IMR-90 (cell line): ENCODE measurements around the gene PSEN2. TPM values are rescaled to one million over a fixed set of nuclear protein-coding genes. Genes with fewer than 3 reads are reported as not detected.

ENCODE experiments used
- ATAC-seq: fragments of 200-7000 bp; cut with Tn5 transposase; 2 replicates; pipeline ENCODE4 v1.9.1; 2020; ENCODE audit warnings: low read depth, mild to moderate bottlenecking, moderate library complexity
- BruUV-seq: library from RNA; stranded (reverse); fragments of 400-500 nt; replicated peaks from 2 replicates; lab custom pipeline; 2021; lab: Mats Ljungman, UMichigan
- CTCF ChIA-PET: fragments of 300-600 bp; formaldehyde crosslinking; extraction: SDS; loops from one replicate; lab custom pipeline; 2021; ENCODE audit warnings: antibody characterized with exemption; lab: Yijun Ruan, JAX
- POLR2A ChIA-PET: fragments of 300-600 bp; sonication (Branson Sonifier 250); formaldehyde crosslinking; loops from one replicate; lab custom pipeline; 2022; ENCODE audit warnings: antibody characterized with exemption; ENCODE audit not compliant: unreplicated experiment; lab: Charles Lee
- DNase-seq: peaks from one replicate; pipeline ENCODE4 v3.0.0; 2013
- H2AFZ ChIP-seq: replicated peaks from 2 replicates; pipeline ENCODE3; 2013; ENCODE audit warnings: low read length, mild to moderate bottlenecking; ENCODE audit not compliant: poor library complexity
- H2AK5ac ChIP-seq: 2 replicates; pipeline ENCODE4 v1.6.1; 2013; ENCODE audit warnings: low read depth, low read length, inconsistent platforms
- H2AK9ac ChIP-seq: replicated peaks from 2 replicates; pipeline ENCODE3; 2013; ENCODE audit warnings: mild to moderate bottlenecking, low read depth, low read length, moderate library complexity; ENCODE audit not compliant: poor library complexity
- H2BK120ac ChIP-seq: 2 replicates; pipeline ENCODE4 v1.6.1; 2013; ENCODE audit warnings: low read depth, low read length, inconsistent platforms
- H2BK15ac ChIP-seq: 3 replicates; pipeline ENCODE4 v1.6.1; 2013; ENCODE audit warnings: low read depth, low read length, inconsistent platforms
- H2BK20ac ChIP-seq: 2 replicates; pipeline ENCODE4 v1.6.1; 2013; ENCODE audit warnings: low read depth, mild to moderate bottlenecking, inconsistent platforms, low read length, moderate library complexity
- H2BK5ac ChIP-seq: 2 replicates; pipeline ENCODE4 v1.6.1; 2013; ENCODE audit warnings: mild to moderate bottlenecking, low read depth, low read length, inconsistent platforms; ENCODE audit not compliant: poor library complexity, severe bottlenecking
- H3K14ac ChIP-seq: replicated peaks from 2 replicates; pipeline ENCODE4 v1.6.1; 2013; ENCODE audit warnings: low read depth, low read length, inconsistent platforms
- H3K18ac ChIP-seq: 2 replicates; pipeline ENCODE4 v1.6.1; 2013; ENCODE audit warnings: low read depth, low read length, control low read depth
- H3K23ac ChIP-seq: 2 replicates; pipeline ENCODE4 v1.6.1; 2013; ENCODE audit warnings: low read depth, low read length, inconsistent platforms
- H3K27ac ChIP-seq: 2 replicates; pipeline ENCODE4 v1.5.1; 2013; ENCODE audit warnings: mild to moderate bottlenecking, control low read depth, low read length; ENCODE audit not compliant: insufficient read depth
- H3K27me3 ChIP-seq: 2 replicates; pipeline ENCODE4 v1.6.1; 2013; ENCODE audit warnings: low read length; ENCODE audit not compliant: control insufficient read depth, insufficient read depth
- H3K36me3 ChIP-seq: 2 replicates; pipeline ENCODE4 v1.6.1; 2013; ENCODE audit warnings: low read length, mixed read lengths; ENCODE audit not compliant: control insufficient read depth, insufficient read depth
- H3K4ac ChIP-seq: 2 replicates; pipeline ENCODE4 v1.6.1; 2013; ENCODE audit warnings: low read depth, low read length, inconsistent platforms
- H3K4me1 ChIP-seq: 2 replicates; pipeline ENCODE4 v1.6.1; 2013; ENCODE audit warnings: low read length, mixed read lengths; ENCODE audit not compliant: control insufficient read depth, insufficient read depth
- H3K4me2 ChIP-seq: 2 replicates; pipeline ENCODE4 v1.6.1; 2013; ENCODE audit warnings: low read depth, mild to moderate bottlenecking, control low read depth, low read length, moderate library complexity
- H3K4me3 ChIP-seq: 2 replicates; pipeline ENCODE4 v1.5.1; 2013; ENCODE audit warnings: low read depth, mild to moderate bottlenecking, control low read depth, low read length, moderate library complexity; ENCODE audit not compliant: insufficient read depth
- H3K56ac ChIP-seq: 2 replicates; pipeline ENCODE4 v1.6.1; 2013; ENCODE audit warnings: low read length, inconsistent platforms; ENCODE audit not compliant: insufficient read depth; ENCODE audit errors: extremely low read depth
- H3K79me1 ChIP-seq, 2 experiments: 2 replicates each; pipeline ENCODE4 v1.6.1; 2013; ENCODE audit warnings: low read length in 2 of 2, inconsistent platforms in 1 of 2, low read depth in 1 of 2
- H3K9ac ChIP-seq: 2 replicates; pipeline ENCODE4 v1.6.1; 2013; ENCODE audit warnings: low read depth, low read length, control low read depth
- H3K9me1 ChIP-seq: 2 replicates; pipeline ENCODE4 v1.6.1; 2013; ENCODE audit warnings: low read length, inconsistent platforms; ENCODE audit not compliant: insufficient read depth
- H3K9me3 ChIP-seq: 2 replicates; pipeline ENCODE4 v1.6.1; 2013; ENCODE audit warnings: low read length; ENCODE audit not compliant: control insufficient read depth, insufficient read depth
- H4K20me1 ChIP-seq: 2 replicates; pipeline ENCODE4 v1.6.1; 2013; ENCODE audit warnings: low read length, inconsistent platforms; ENCODE audit not compliant: insufficient read depth
- H4K5ac ChIP-seq: 2 replicates; pipeline ENCODE4 v1.6.1; 2013; ENCODE audit warnings: mild to moderate bottlenecking, low read depth, low read length, control low read depth
- H4K8ac ChIP-seq, 2 experiments: 2 replicates each; pipeline ENCODE4 v1.6.1; 2013; ENCODE audit warnings: low read depth in 2 of 2, low read length in 2 of 2, control low read depth in 1 of 2, inconsistent platforms in 1 of 2
- H4K91ac ChIP-seq: 2 replicates; pipeline ENCODE4 v1.6.1; 2013; ENCODE audit warnings: low read depth, low read length, inconsistent platforms; ENCODE audit not compliant: insufficient read depth
- BHLHE40 ChIP-seq: fragments of 150-350 bp; IDR thresholded peaks from 2 replicates; pipeline ENCODE4 v1.6.1; 2016; ENCODE audit warnings: mild to moderate bottlenecking, low read depth, low read length
- CEBPB ChIP-seq: IDR thresholded peaks from 2 replicates; pipeline ENCODE4 v1.6.1; 2012; ENCODE audit warnings: low read depth, low read length, improper control_type of control experiment
- CHD1 ChIP-seq: IDR thresholded peaks from 2 replicates; pipeline ENCODE4 v1.6.1; 2012; ENCODE audit warnings: low read depth, low read length, improper control_type of control experiment
- FOS ChIP-seq: fragments of 150-350 bp; IDR thresholded peaks from 2 replicates; pipeline ENCODE4 v1.6.1; 2016; ENCODE audit warnings: low read depth, low read length
- MAFK ChIP-seq: IDR thresholded peaks from 2 replicates; pipeline ENCODE4 v1.6.1; 2012; ENCODE audit warnings: low read depth, low read length, improper control_type of control experiment
- MAZ ChIP-seq: IDR thresholded peaks from 2 replicates; pipeline ENCODE4 v1.6.1; 2012; ENCODE audit warnings: low read depth, mild to moderate bottlenecking, low read length, improper control_type of control experiment, moderate library complexity, borderline replicate concordance
- MXI1 ChIP-seq: IDR thresholded peaks from 2 replicates; pipeline ENCODE4 v1.6.1; 2012; ENCODE audit warnings: low read depth, mild to moderate bottlenecking, low read length, moderate library complexity, borderline replicate concordance
- NFE2L2 ChIP-seq: fragments of 150-350 bp; IDR thresholded peaks from 2 replicates; pipeline ENCODE4 v1.6.1; 2016; ENCODE audit warnings: low read depth, mild to moderate bottlenecking, low read length
- POLR2A ChIP-seq: IDR thresholded peaks from 2 replicates; pipeline ENCODE4 v1.6.1; 2012; ENCODE audit warnings: mild to moderate bottlenecking, low read depth, low read length
- RAD21 ChIP-seq: IDR thresholded peaks from 2 replicates; pipeline ENCODE4 v1.6.1; 2012; ENCODE audit warnings: low read length, improper control_type of control experiment
- RCOR1 ChIP-seq: IDR thresholded peaks from 2 replicates; pipeline ENCODE4 v1.6.1; 2012; ENCODE audit warnings: mild to moderate bottlenecking, low read length, improper control_type of control experiment; ENCODE audit not compliant: insufficient replicate concordance
- RFX5 ChIP-seq: IDR thresholded peaks from 2 replicates; pipeline ENCODE4 v1.8.0; 2012; ENCODE audit warnings: low read depth, mild to moderate bottlenecking, low read length, moderate library complexity
- SMC3 ChIP-seq: fragments of 150-350 bp; IDR thresholded peaks from 2 replicates; pipeline ENCODE4 v1.6.1; 2016; ENCODE audit warnings: low read depth, mild to moderate bottlenecking, antibody characterized with exemption, low read length, moderate library complexity
- WGBS, 2 experiments: methylation state at CpG; one replicate each; pipeline versions ENCODE4 v1.1.5 to v1.1.7; 2013; ENCODE audit warnings: missing lambda C conversion rate in 2 of 2; ENCODE audit not compliant: insufficient read length in 1 of 2; ENCODE audit errors: extremely low coverage in 2 of 2; 5-methylcytosine and 5-hydroxymethylcytosine counted together
- dilution Hi-C: fragments of 300-500 bp; cut with HindIII; formaldehyde crosslinking; loops from one replicate; pipeline ENCODE4 v1.14.3; 2018; ENCODE audit warnings: low sequenced_read_pairs; ENCODE audit not compliant: unreplicated experiment
- in situ Hi-C: fragments of 300-500 bp; cut with MboI; formaldehyde crosslinking; loops from 3 replicates; pipeline ENCODE4 v1.14.3; 2019; ENCODE audit warnings: low sequenced_read_pairs, inconsistent platforms, mixed read lengths
- intact Hi-C: fragments of 100-400 bp; cut with micrococcal nuclease; formaldehyde crosslinking; loops from 2 replicates; pipeline ENCODE4 v1.10.0; 2022
- polyA plus RNA-seq, 3 experiments: library from polyadenylated mRNA; depleted of rRNA; stranded (reverse); fragments of >200 nt; gene quantifications; 2 replicates each; pipeline ENCODE4 v1.2.3, GENCODE V29; 2012; ENCODE audit warnings: low replicate concordance in 1 of 3
- total RNA-seq: library from RNA; depleted of rRNA; stranded (reverse); fragments of >200 nt; gene quantifications from 2 replicates; pipeline ENCODE4 v1.2.3, GENCODE V29; 2012
- TF ChIP-seq, protein P1 (sequence below): conservative IDR thresholded peaks from 2 replicates; pipeline ENCODE4 v1.5.1; 2012; ENCODE audit warnings: mild to moderate bottlenecking, low read depth, low read length, improper control_type of control experiment
- TF ChIP-seq, protein P2 (sequence below): fragments of 150-350 bp; IDR thresholded peaks from 2 replicates; pipeline ENCODE4 v1.6.1; 2017; ENCODE audit warnings: mild to moderate bottlenecking, antibody characterized with exemption, low read length, low read depth

PSEN2 gene
- total and polyA plus RNA-seq, 2 of the 4 experiments (the other 2 are of a cell fraction) = 15.0 to 24.4 TPM

DNA sequence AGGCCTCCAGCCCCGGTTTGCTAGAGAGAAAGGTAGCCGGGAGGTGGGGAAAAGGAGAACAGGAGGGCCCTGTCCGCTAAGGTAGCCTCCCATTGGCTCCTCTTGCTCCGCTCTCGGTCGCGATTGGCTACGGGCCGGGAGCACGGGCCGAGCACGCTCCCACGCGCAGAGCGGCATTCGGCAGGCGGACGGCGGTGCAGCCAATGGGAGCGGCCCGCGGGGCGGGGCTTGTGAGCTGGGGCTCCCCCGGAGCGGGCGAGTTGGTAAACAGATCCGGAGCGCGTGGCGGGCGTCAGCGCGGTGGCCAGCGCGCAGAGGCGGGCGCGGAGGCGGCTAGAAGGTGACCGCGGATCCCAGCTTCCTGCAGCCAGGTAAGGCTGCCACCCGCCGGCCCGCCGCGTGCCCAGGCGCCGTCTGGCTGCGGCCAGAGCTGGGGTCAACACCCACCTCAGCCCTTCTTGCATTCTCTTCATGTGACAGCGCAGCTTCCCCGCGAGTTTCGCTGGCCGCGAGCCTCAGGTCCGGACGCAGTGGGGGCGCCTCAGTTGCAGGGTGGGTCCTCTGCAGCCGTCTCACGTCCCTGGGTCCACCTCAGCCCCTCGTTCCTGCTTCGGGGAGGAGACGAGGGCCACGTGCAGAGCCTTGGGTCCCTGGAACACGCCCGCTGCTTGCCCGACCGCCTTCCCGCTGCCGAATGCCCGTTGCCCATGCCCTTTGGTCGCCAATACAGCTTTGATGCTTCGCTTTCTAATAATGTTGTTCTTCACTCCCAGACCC, 69.8 kb downstream of the PSEN2 start, which contains the start of gene COQ8A:
Gene COQ8A (plus strand): TSS at position 266 of the 777 bp plus-strand sequence. CDS start 21,092 bp downstream, outside the sequence.
- DNase-seq = peak; percentile 99
- Histone ChIP-seq H4K91ac (peak within 1 kb of the TSS; percentile 76), H3K14ac (peak within 1 kb of the TSS; percentile 73), H2AFZ (peak within 1 kb of the TSS; percentile 100), H3K18ac (peak within 1 kb of the TSS; percentile 62), H2BK120ac (peak within 1 kb of the TSS; percentile 65), H3K23ac (peak within 1 kb of the TSS; percentile 94), H4K5ac (peak within 1 kb of the TSS; percentile 81), H3K27me3 (no peaks in the 10 kb centered on the region), H3K4ac (peak within 1 kb of the TSS; percentile 98), H3K27ac (peak within 1 kb of the TSS; percentile 85), H2BK20ac (no peak within 1 kb of the TSS), H3K56ac (peak within 1 kb of the TSS; percentile 77), H4K8ac (peak within 1 kb of the TSS; percentile 91 to 92), H2BK5ac (peak within 1 kb of the TSS; percentile 84), H3K9me3 (no peaks in the 10 kb centered on the region), H2BK15ac (peak within 1 kb of the TSS; percentile 37; the same call in 1 of the 3 replicates), H3K4me1 (peaks cover 3% of the 10 kb centered on the region), H2AK9ac (peak within 1 kb of the TSS; percentile 96), H3K36me3 (no peaks in the 10 kb centered on the region), H3K4me3 (peak within 1 kb of the TSS; percentile 57), H2AK5ac (0 out of 2 replicates have a peak within 1 kb of the TSS, but pooled peaks have one; percentile 24), H3K9ac (peak within 1 kb of the TSS; percentile 74), H3K4me2 (peak within 1 kb of the TSS; percentile 86), H3K9me1 (peaks cover 8% of the 10 kb centered on the region; the same call in 1 of the 2 replicates), H4K20me1 (no peaks in the 10 kb centered on the region), H3K79me1 (no peaks in the 10 kb centered on the region; a peak in 1 of 4 replicates)
- intact Hi-C loops = no loop called here
- ChIA-PET CTCF (interaction anchor here (0.6 kb wide), 1 partner anchor 93 kb away, joined by 3 read pairs; no protein-coding TSS in a partner anchor), POLR2A (no interaction called here)
- in situ Hi-C loops = no loop called here
- BruUV-seq = no TSS peak
- 1% methylated on average over 34 of the region's 73 CpGs; no CpG with 5 or more reads in 1 of the 2 experiments for WGBS, 2 experiments
- dilution Hi-C loops = no loop called here
- ATAC-seq = peak; percentile 97
- no peak for TF ChIP-seq NFE2L2
- TF ChIP-seq MAZ = peak; percentile 85; the same call in 1 of the 2 replicates
- TF ChIP-seq RFX5 = no peak
- peak; percentile 63 for TF ChIP-seq MXI1
- TF ChIP-seq FOS = peak; percentile 75
- TF ChIP-seq, protein P1, sequence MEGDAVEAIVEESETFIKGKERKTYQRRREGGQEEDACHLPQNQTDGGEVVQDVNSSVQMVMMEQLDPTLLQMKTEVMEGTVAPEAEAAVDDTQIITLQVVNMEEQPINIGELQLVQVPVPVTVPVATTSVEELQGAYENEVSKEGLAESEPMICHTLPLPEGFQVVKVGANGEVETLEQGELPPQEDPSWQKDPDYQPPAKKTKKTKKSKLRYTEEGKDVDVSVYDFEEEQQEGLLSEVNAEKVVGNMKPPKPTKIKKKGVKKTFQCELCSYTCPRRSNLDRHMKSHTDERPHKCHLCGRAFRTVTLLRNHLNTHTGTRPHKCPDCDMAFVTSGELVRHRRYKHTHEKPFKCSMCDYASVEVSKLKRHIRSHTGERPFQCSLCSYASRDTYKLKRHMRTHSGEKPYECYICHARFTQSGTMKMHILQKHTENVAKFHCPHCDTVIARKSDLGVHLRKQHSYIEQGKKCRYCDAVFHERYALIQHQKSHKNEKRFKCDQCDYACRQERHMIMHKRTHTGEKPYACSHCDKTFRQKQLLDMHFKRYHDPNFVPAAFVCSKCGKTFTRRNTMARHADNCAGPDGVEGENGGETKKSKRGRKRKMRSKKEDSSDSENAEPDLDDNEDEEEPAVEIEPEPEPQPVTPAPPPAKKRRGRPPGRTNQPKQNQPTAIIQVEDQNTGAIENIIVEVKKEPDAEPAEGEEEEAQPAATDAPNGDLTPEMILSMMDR = no peak
- no peak for TF ChIP-seq RAD21
- no peak for TF ChIP-seq MAFK
- TF ChIP-seq CHD1 = no peak
- peak; percentile 99 for TF ChIP-seq BHLHE40
- TF ChIP-seq, protein P2, sequence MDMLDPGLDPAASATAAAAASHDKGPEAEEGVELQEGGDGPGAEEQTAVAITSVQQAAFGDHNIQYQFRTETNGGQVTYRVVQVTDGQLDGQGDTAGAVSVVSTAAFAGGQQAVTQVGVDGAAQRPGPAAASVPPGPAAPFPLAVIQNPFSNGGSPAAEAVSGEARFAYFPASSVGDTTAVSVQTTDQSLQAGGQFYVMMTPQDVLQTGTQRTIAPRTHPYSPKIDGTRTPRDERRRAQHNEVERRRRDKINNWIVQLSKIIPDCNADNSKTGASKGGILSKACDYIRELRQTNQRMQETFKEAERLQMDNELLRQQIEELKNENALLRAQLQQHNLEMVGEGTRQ = peak; percentile 77
- no peak for TF ChIP-seq POLR2A
- peak; percentile 10 for TF ChIP-seq RCOR1
- TF ChIP-seq CEBPB = no peak
- no peak for TF ChIP-seq SMC3
